ENCODE measurements around the gene SLC25A12.

SLC25A12 gene

GRCh38 chr2:171852366-171852888 is 41.6 kb downstream of the SLC25A12 start:
- Histone ChIP-seq H3K4me3 (no peak overlapping the region), H3K9ac (ENCODE audit: insufficient read length) (no peak overlapping the region), H3K9me3 (ENCODE audit: low read depth, low read length) (no peaks in the 10 kb centered on the region), H3K36me3 (ENCODE audit: insufficient read depth, low read length) (peaks cover 17% of the 10 kb centered on the region), H3K27ac (no peak overlapping the region)
- no peak for DNase-seq (ENCODE audit: low read depth, low spot score)
- no peak for TF ChIP-seq POLR2AphosphoS5 (IDR thresholded peaks at IDR 0.05; ENCODE audit: borderline replicate concordance, low read depth, low read length)
- no peak for TF ChIP-seq FOXP2 (optimal IDR thresholded peaks at IDR 0.05; ENCODE audit: control extremely low read depth, extremely low read length, insufficient read depth)

DNA sequence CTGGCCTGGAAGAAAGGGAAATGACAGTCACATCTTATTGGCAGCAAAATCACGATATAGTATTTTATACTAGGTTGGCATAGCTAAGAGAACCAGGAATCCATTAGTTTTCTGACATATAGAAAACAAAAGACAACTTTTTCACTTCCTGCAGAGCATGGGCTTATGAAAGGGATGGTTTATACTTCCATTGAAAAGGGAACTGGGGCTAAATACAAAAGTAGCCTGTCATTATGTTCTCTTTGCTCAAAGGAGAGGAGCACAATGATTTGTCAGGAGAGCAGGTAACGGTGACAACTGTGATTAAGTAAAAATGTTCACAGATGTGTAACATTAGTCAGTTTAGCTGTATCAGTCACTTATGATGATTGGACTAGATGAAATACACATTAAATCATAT is 46.4 kb downstream of the SLC25A12 start:
- DNase-seq (ENCODE audit: low read depth, low spot score), result no peak
- Histone ChIP-seq H3K4me3 (no peak overlapping the region), H3K36me3 (ENCODE audit: insufficient read depth, low read length) (peaks cover 12% of the 10 kb centered on the region), H3K9me3 (ENCODE audit: low read depth, low read length) (no peaks in the 10 kb centered on the region), H3K27ac (no peak overlapping the region), H3K9ac (ENCODE audit: insufficient read length) (no peak overlapping the region)
- TF ChIP-seq FOXP2 (optimal IDR thresholded peaks at IDR 0.05; ENCODE audit: control extremely low read depth, extremely low read length, insufficient read depth), result no peak
- TF ChIP-seq POLR2AphosphoS5 (IDR thresholded peaks at IDR 0.05; ENCODE audit: borderline replicate concordance, low read depth, low read length), result no peak
- TF ChIP-seq EZH2 (IDR thresholded peaks at IDR 0.05), result no peak

DNA sequence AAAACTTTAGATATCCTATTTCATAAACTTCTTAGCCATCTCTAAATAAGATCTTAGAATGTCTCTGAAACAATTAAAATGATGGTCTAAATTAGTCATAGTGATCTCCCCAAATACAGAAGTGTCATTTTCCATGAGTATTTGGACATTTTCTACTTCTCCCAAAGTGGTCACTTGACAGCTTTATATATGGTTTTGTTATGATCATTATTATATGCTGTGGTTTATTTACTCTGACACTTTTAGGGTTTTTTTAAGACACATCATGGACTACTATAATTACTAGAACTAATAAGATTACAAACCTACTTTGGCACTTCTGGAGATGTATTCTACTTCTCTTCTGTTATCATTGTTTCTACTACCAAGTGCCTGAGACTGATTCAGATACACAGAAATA is 47.1 kb downstream of the SLC25A12 start:
- DNase-seq (ENCODE audit: low read depth, low spot score), result no peak
- Histone ChIP-seq H3K9me3 (ENCODE audit: low read depth, low read length) (no peaks in the 10 kb centered on the region), H3K4me3 (no peak overlapping the region), H3K36me3 (ENCODE audit: insufficient read depth, low read length) (peaks cover 18% of the 10 kb centered on the region), H3K27ac (no peak overlapping the region), H3K9ac (ENCODE audit: insufficient read length) (no peak overlapping the region)
- no peak for TF ChIP-seq POLR2AphosphoS5 (IDR thresholded peaks at IDR 0.05; ENCODE audit: borderline replicate concordance, low read depth, low read length)

DNA sequence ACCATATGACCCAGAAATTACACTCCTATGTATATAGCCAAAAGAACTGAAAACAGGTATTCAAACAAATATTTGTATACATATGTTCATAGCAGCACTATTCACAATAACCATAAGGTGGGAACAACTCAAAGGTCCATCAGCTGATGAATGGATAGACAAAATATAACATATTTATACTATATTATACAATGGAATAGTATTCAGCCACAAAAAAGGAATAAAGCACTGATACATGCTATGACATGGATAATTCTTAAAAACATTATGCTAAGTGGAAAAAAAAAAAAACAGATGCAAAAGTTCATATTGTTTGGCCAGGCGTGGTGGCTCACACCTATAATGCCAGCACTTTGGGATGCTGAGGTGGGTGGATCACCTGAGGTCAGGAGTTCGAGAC is 52.0 kb downstream of the SLC25A12 start:
- DNase-seq (ENCODE audit: low read depth, low spot score), result no peak
- H3K36me3 ChIP-seq (ENCODE audit: insufficient read depth, low read length), result peaks cover 24% of the 10 kb centered on the region
- no peaks in the 10 kb centered on the region for H3K9me3 ChIP-seq (ENCODE audit: low read depth, low read length)
- TF ChIP-seq FOXP2 (optimal IDR thresholded peaks at IDR 0.05; ENCODE audit: control extremely low read depth, extremely low read length, insufficient read depth) (no peak), EZH2 (IDR thresholded peaks at IDR 0.05) (no peak), POLR2AphosphoS5 (IDR thresholded peaks at IDR 0.05; ENCODE audit: borderline replicate concordance, low read depth, low read length) (no peak)
- H3K27ac ChIP-seq, result no peak overlapping the region
- H3K4me3 ChIP-seq, result no peak overlapping the region
- H3K9ac ChIP-seq (ENCODE audit: insufficient read length), result no peak overlapping the region

- no peak overlapping the region for H3K9ac ChIP-seq (ENCODE audit: insufficient read length)
- no peak for DNase-seq (ENCODE audit: low read depth, low spot score)
- no peak overlapping the region for H3K27ac ChIP-seq
- H3K4me3 ChIP-seq, result no peak overlapping the region
- TF ChIP-seq EZH2 (IDR thresholded peaks at IDR 0.05) (no peak), POLR2AphosphoS5 (IDR thresholded peaks at IDR 0.05; ENCODE audit: borderline replicate concordance, low read depth, low read length) (no peak), FOXP2 (optimal IDR thresholded peaks at IDR 0.05; ENCODE audit: control extremely low read depth, extremely low read length, insufficient read depth) (no peak)
- no peaks in the 10 kb centered on the region for H3K9me3 ChIP-seq (ENCODE audit: low read depth, low read length)
- H3K36me3 ChIP-seq (ENCODE audit: insufficient read depth, low read length), result peaks cover 60% of the 10 kb centered on the region
Observed at GRCh38 chr2:171837736-171838135, 56.3 kb downstream of the SLC25A12 start.

- DNase-seq (ENCODE audit: low read depth, low spot score), result no peak
- TF ChIP-seq EZH2 (IDR thresholded peaks at IDR 0.05) (no peak), FOXP2 (optimal IDR thresholded peaks at IDR 0.05; ENCODE audit: control extremely low read depth, extremely low read length, insufficient read depth) (no peak), POLR2AphosphoS5 (IDR thresholded peaks at IDR 0.05; ENCODE audit: borderline replicate concordance, low read depth, low read length) (no peak)
- no peak overlapping the region for H3K27ac ChIP-seq
- peaks cover 63% of the 10 kb centered on the region for H3K36me3 ChIP-seq (ENCODE audit: insufficient read depth, low read length)
- H3K4me3 ChIP-seq, result no peak overlapping the region
- H3K9ac ChIP-seq (ENCODE audit: insufficient read length), result no peak overlapping the region
- H3K9me3 ChIP-seq (ENCODE audit: low read depth, low read length), result peaks cover 6% of the 10 kb centered on the region
Observed at GRCh38 chr2:171836146-171836910, 57.7 kb downstream of the SLC25A12 start.

GRCh38 chr2:171835386-171835785 is 58.7 kb downstream of the SLC25A12 start:
- peaks cover 71% of the 10 kb centered on the region for H3K36me3 ChIP-seq (ENCODE audit: insufficient read depth, low read length)
- TF ChIP-seq POLR2AphosphoS5 (IDR thresholded peaks at IDR 0.05; ENCODE audit: borderline replicate concordance, low read depth, low read length) (no peak), FOXP2 (optimal IDR thresholded peaks at IDR 0.05; ENCODE audit: control extremely low read depth, extremely low read length, insufficient read depth) (no peak), EZH2 (IDR thresholded peaks at IDR 0.05) (no peak)
- DNase-seq (ENCODE audit: low read depth, low spot score), result no peak
- no peak overlapping the region for H3K27ac ChIP-seq
- H3K9me3 ChIP-seq (ENCODE audit: low read depth, low read length), result peaks cover 12% of the 10 kb centered on the region
- H3K4me3 ChIP-seq, result no peak overlapping the region
- no peak overlapping the region for H3K9ac ChIP-seq (ENCODE audit: insufficient read length)

GRCh38 chr2:171834286-171834685 is 59.8 kb downstream of the SLC25A12 start:
- H3K4me3 ChIP-seq, result no peak overlapping the region
- TF ChIP-seq POLR2AphosphoS5 (IDR thresholded peaks at IDR 0.05; ENCODE audit: borderline replicate concordance, low read depth, low read length) (no peak), FOXP2 (optimal IDR thresholded peaks at IDR 0.05; ENCODE audit: control extremely low read depth, extremely low read length, insufficient read depth) (no peak), EZH2 (IDR thresholded peaks at IDR 0.05) (no peak)
- DNase-seq (ENCODE audit: low read depth, low spot score), result no peak
- H3K9ac ChIP-seq (ENCODE audit: insufficient read length), result no peak overlapping the region
- no peak overlapping the region for H3K27ac ChIP-seq
- peaks cover 12% of the 10 kb centered on the region for H3K9me3 ChIP-seq (ENCODE audit: low read depth, low read length)
- peaks cover 82% of the 10 kb centered on the region for H3K36me3 ChIP-seq (ENCODE audit: insufficient read depth, low read length)

- Histone ChIP-seq H3K9ac (ENCODE audit: insufficient read length) (no peak overlapping the region), H3K27ac (no peak overlapping the region), H3K36me3 (ENCODE audit: insufficient read depth, low read length) (peaks cover 81% of the 10 kb centered on the region), H3K4me3 (no peak overlapping the region), H3K9me3 (ENCODE audit: low read depth, low read length) (peaks cover 12% of the 10 kb centered on the region)
- no peak for TF ChIP-seq POLR2AphosphoS5 (IDR thresholded peaks at IDR 0.05; ENCODE audit: borderline replicate concordance, low read depth, low read length)
- no peak for TF ChIP-seq EZH2 (IDR thresholded peaks at IDR 0.05)
- no peak for TF ChIP-seq FOXP2 (optimal IDR thresholded peaks at IDR 0.05; ENCODE audit: control extremely low read depth, extremely low read length, insufficient read depth)
- DNase-seq (ENCODE audit: low read depth, low spot score), result no peak
Observed at GRCh38 chr2:171832489-171832888, 61.6 kb downstream of the SLC25A12 start.

Data from SK-N-MC (cell line).